ENCODE measurements around the gene GOLT1A. TPM values are rescaled to one million over a fixed set of nuclear protein-coding genes. Genes with fewer than 3 reads are reported as not detected.

GOLT1A gene
- total and polyA plus RNA-seq, 2 donors (not counting 1 experiment from before 2014, with no cell fraction given): 0.50 TPM; not detected in 1

DNA sequence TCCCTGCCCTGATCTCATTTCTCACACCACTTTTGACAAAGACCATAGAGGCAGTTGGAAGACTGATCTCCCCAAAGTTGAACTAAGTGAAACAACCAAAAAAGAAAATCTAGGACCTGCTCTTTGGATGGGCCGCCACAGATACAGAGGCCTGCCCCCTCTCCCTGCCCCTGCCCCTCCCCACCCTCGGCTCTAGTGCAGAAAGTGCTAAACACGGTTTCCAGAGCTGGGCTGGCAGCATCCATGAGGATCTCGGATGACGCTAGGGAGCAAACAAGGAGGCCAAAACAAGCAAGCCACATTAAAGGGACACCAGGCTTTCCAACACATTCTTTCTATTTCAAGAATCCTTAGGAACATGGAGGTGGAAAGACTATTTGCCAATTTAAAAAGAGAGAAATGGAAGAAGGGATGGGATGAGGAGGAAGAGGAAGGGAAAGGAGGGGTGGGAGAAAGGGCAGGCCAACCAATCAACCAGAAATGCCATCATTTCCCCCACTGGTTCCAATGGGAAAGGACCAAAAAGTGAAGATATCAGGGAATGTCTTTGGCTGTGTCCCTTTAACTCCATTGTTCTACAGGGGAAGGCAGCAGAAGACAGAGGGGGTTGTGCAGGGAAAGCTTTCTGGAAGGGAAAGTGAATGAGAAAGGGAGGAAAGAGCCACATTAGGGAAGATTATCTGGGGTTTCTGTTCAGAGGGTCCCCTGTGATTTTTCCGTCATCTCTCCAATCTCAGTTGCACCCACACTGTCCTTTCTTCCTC, 38.3 kb upstream of the GOLT1A start:
- Histone ChIP-seq H3K27me3 (ENCODE audit: control insufficient read depth, insufficient read depth, low read length) (peaks cover 6% of the 10 kb centered on the region), H3K36me3 (ENCODE audit: control insufficient read depth, insufficient read depth, low read length) (no peaks in the 10 kb centered on the region), H3K4me3 (replicated peaks in 1 of 4; ENCODE audit: control extremely low read depth in 1 of 4, insufficient read depth in 1 of 4, low read depth in 3 of 4, low read length in 4 of 4) (no peak overlapping the region), H3K9ac (ENCODE audit: insufficient read depth, low read length) (no peak overlapping the region), H4K20me1 (ENCODE audit: control insufficient read depth, extremely low read depth, insufficient read depth, low read length) (no peaks in the 10 kb centered on the region), H3K27ac (ENCODE audit: insufficient read depth, low read length) (no peak overlapping the region), H3K79me2 (ENCODE audit: control insufficient read depth, insufficient read depth, low read length) (no peaks in the 10 kb centered on the region), H3K9me3 (ENCODE audit: control insufficient read depth, insufficient read depth, low read depth, low read length) (no peaks in the 10 kb centered on the region), H2AFZ (ENCODE audit: low read length) (no peak overlapping the region), H3K4me2 (ENCODE audit: extremely low read depth, insufficient read depth, low read length) (no peak overlapping the region), H3K4me1 (ENCODE audit: control insufficient read depth, extremely low read depth, insufficient read depth, low read length) (peaks cover 3% of the 10 kb centered on the region)
- no peak for TF ChIP-seq EZH2 (IDR thresholded peaks at IDR 0.05; ENCODE audit: low read length, missing control alignments)
- TF ChIP-seq, protein P1, sequence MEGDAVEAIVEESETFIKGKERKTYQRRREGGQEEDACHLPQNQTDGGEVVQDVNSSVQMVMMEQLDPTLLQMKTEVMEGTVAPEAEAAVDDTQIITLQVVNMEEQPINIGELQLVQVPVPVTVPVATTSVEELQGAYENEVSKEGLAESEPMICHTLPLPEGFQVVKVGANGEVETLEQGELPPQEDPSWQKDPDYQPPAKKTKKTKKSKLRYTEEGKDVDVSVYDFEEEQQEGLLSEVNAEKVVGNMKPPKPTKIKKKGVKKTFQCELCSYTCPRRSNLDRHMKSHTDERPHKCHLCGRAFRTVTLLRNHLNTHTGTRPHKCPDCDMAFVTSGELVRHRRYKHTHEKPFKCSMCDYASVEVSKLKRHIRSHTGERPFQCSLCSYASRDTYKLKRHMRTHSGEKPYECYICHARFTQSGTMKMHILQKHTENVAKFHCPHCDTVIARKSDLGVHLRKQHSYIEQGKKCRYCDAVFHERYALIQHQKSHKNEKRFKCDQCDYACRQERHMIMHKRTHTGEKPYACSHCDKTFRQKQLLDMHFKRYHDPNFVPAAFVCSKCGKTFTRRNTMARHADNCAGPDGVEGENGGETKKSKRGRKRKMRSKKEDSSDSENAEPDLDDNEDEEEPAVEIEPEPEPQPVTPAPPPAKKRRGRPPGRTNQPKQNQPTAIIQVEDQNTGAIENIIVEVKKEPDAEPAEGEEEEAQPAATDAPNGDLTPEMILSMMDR (conservative IDR thresholded peaks at IDR 0.05 in 1 of 2, IDR thresholded peaks at IDR 0.05 in 1 of 2; ENCODE audit: low read depth in 1 of 2, low read length in 2 of 2): no peak
- no peak for DNase-seq (ENCODE audit: low read depth in 2 of 2)

DNA sequence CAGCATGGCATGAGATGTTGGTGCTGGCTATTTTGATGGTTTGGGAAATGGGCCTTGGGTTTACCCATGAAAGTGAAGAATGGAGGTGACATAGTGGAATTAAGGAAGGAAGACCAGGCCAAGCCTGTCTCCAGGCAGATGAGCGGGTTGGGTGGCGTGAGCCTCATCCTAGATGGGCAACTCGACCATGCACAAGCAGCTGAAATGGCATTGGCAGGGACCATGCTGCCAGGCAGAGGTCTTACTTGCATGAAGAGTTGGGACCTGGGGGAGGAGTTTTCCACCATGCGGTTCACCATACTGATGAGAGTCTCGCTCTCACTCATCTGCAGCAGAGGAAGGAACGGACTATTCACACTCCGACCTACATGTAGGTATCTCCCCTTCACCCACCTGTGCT, 37.5 kb upstream of the GOLT1A start:
- Histone ChIP-seq H4K20me1 (ENCODE audit: control insufficient read depth, extremely low read depth, insufficient read depth, low read length) (no peaks in the 10 kb centered on the region), H3K4me2 (ENCODE audit: extremely low read depth, insufficient read depth, low read length) (no peak overlapping the region), H3K79me2 (ENCODE audit: control insufficient read depth, insufficient read depth, low read length) (no peaks in the 10 kb centered on the region), H2AFZ (ENCODE audit: low read length) (no peak overlapping the region), H3K4me3 (replicated peaks in 1 of 4; ENCODE audit: control extremely low read depth in 1 of 4, insufficient read depth in 1 of 4, low read depth in 3 of 4, low read length in 4 of 4) (no peak overlapping the region), H3K9me3 (ENCODE audit: control insufficient read depth, insufficient read depth, low read depth, low read length) (no peaks in the 10 kb centered on the region), H3K4me1 (ENCODE audit: control insufficient read depth, extremely low read depth, insufficient read depth, low read length) (peaks cover 3% of the 10 kb centered on the region), H3K36me3 (ENCODE audit: control insufficient read depth, insufficient read depth, low read length) (no peaks in the 10 kb centered on the region), H3K27me3 (ENCODE audit: control insufficient read depth, insufficient read depth, low read length) (peaks cover 7% of the 10 kb centered on the region), H3K9ac (ENCODE audit: insufficient read depth, low read length) (no peak overlapping the region), H3K27ac (ENCODE audit: insufficient read depth, low read length) (no peak overlapping the region)
- DNase-seq (ENCODE audit: low read depth in 2 of 2): no peak
- TF ChIP-seq EZH2 (IDR thresholded peaks at IDR 0.05; ENCODE audit: low read length, missing control alignments): no peak
- TF ChIP-seq, protein P1 (conservative IDR thresholded peaks at IDR 0.05 in 1 of 2, IDR thresholded peaks at IDR 0.05 in 1 of 2; ENCODE audit: low read depth in 1 of 2, low read length in 2 of 2): no peak

DNA sequence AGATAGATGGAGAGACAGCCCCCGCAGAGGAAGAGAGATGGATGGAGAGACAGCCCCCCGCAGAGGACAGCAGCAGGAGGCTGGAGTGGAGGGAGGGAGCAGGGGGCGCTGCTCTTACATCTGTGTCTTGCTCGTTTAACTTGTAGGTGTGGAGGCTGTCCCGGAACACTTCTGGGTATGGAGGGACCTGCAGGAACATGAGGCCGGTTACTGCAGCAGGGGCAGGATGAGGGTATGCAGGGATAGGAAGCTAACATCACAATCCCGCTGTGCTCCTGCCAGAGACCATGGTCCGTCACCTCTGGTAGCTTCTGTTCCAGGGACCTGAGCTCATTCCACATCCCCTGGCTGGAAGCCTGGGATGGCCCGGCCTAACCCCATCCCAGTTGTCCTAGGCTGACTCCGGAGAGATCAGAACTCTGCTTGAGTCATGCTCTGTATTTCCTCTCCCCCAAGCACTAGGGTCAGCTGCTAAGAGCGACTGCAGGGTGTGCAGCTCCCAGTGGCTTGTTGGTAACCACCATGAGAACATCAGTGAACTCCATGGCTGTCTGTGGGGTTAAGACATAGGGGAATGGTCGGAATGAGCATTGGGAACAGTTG, 36.7 kb upstream of the GOLT1A start:
- H3K4me1 ChIP-seq (ENCODE audit: control insufficient read depth, extremely low read depth, insufficient read depth, low read length): peaks cover 3% of the 10 kb centered on the region
- no peak overlapping the region for H2AFZ ChIP-seq (ENCODE audit: low read length)
- H3K27ac ChIP-seq (ENCODE audit: insufficient read depth, low read length): no peak overlapping the region
- H3K4me3 ChIP-seq (replicated peaks in 1 of 4; ENCODE audit: control extremely low read depth in 1 of 4, insufficient read depth in 1 of 4, low read depth in 3 of 4, low read length in 4 of 4): no peak overlapping the region
- no peak overlapping the region for H3K9ac ChIP-seq (ENCODE audit: insufficient read depth, low read length)
- DNase-seq (ENCODE audit: low read depth in 2 of 2): no peak
- H3K36me3 ChIP-seq (ENCODE audit: control insufficient read depth, insufficient read depth, low read length): no peaks in the 10 kb centered on the region
- H3K9me3 ChIP-seq (ENCODE audit: control insufficient read depth, insufficient read depth, low read depth, low read length): no peaks in the 10 kb centered on the region
- no peaks in the 10 kb centered on the region for H3K79me2 ChIP-seq (ENCODE audit: control insufficient read depth, insufficient read depth, low read length)
- H3K27me3 ChIP-seq (ENCODE audit: control insufficient read depth, insufficient read depth, low read length): peaks cover 8% of the 10 kb centered on the region
- TF ChIP-seq EZH2 (IDR thresholded peaks at IDR 0.05; ENCODE audit: low read length, missing control alignments): no peak
- TF ChIP-seq, protein P1 (conservative IDR thresholded peaks at IDR 0.05 in 1 of 2, IDR thresholded peaks at IDR 0.05 in 1 of 2; ENCODE audit: low read depth in 1 of 2, low read length in 2 of 2): no peak
- H4K20me1 ChIP-seq (ENCODE audit: control insufficient read depth, extremely low read depth, insufficient read depth, low read length): no peaks in the 10 kb centered on the region
- no peak overlapping the region for H3K4me2 ChIP-seq (ENCODE audit: extremely low read depth, insufficient read depth, low read length)
